Breast epithelium (tissue), 4 donors: ENCODE results near the gene ADCY4. TPM values are rescaled to one million over a fixed set of nuclear protein-coding genes. Genes with fewer than 3 reads are reported as not detected.
"Not testable (repeated sequence)": the region's sequence is repeated elsewhere in the genome, so short reads cannot be mapped to it uniquely, and the experiment has no call there.

ENCODE experiments used
- DNase-seq, 2 donors: peaks; one replicate each; pipeline ENCODE4 v3.0.0-alpha.2; 2019; ENCODE audit warnings: low spot score in 2 of 2
- H3K27ac ChIP-seq, 2 donors: fragments of 200-600 bp; sonication (generic) in 1 of 2; one replicate each; pipeline ENCODE4 v1.5.1; 2016 to 2019; ENCODE audit warnings: mild to moderate bottlenecking in 1 of 2
- H3K27me3 ChIP-seq, 2 donors: fragments of 200-600 bp; sonication (generic) in 1 of 2; one replicate each; pipeline versions ENCODE4 v1.5.1 to v1.6.0; 2017 to 2019; ENCODE audit warnings: control low read depth in 1 of 2, mild to moderate bottlenecking in 1 of 2
- H3K36me3 ChIP-seq: fragments of 200-600 bp; one replicate; pipeline ENCODE4 v1.5.1; 2019
- H3K4me1 ChIP-seq, 2 donors: fragments of 200-600 bp; sonication (generic); one replicate each; pipeline ENCODE4 v1.5.1; 2016 to 2019; ENCODE audit warnings: control low read depth in 1 of 2
- H3K4me3 ChIP-seq, 3 donors: fragments of 200-600 bp; sonication (generic); 1 replicate in 2 of 3; 2 replicates in 1 of 3; pipeline ENCODE4 v1.5.1; 2016 to 2019; ENCODE audit warnings: mild to moderate bottlenecking in 3 of 3, moderate library complexity in 2 of 3
- H3K9me3 ChIP-seq, 2 donors: fragments of 200-600 bp; sonication (generic) in 1 of 2; one replicate each; pipeline ENCODE4 v1.5.1; 2016 to 2019; ENCODE audit warnings: control low read depth in 1 of 2
- POLR2A ChIP-seq: fragments of 450-650 bp; IDR thresholded peaks from one replicate; pipeline ENCODE4 v1.6.1; 2016; ENCODE audit warnings: antibody characterized with exemption, mild to moderate bottlenecking, moderate library complexity
- POLR2AphosphoS5 ChIP-seq, 3 donors: sonication (generic); formaldehyde crosslinking; IDR thresholded peaks; one replicate each; pipeline ENCODE4 v1.6.1; 2017; ENCODE audit warnings: antibody characterized with exemption in 3 of 3
- intact Hi-C: fragments of 100-400 bp; cut with DNase I; formaldehyde crosslinking; loops from one replicate; pipeline ENCODE4 v1.15.1; 2023; ENCODE audit warnings: low total_unique reads
- total RNA-seq, 3 donors: library from RNA; depleted of rRNA; stranded (reverse); fragments of >200 nt; gene quantifications; one replicate each; pipeline ENCODE4 v1.1.0, GENCODE V29; 2016
- TF ChIP-seq, protein P1 (sequence below), 3 donors: fragments of 450-650 bp; IDR thresholded peaks; one replicate each; pipeline ENCODE4 v1.5.1; 2016 to 2017; ENCODE audit warnings: antibody characterized with exemption in 3 of 3, mild to moderate bottlenecking in 3 of 3, moderate library complexity in 3 of 3

The ADCY4 gene
- total RNA-seq, 3 donors from 2014 or later = 13.8 to 60.6 (median 27.7) TPM

DNA sequence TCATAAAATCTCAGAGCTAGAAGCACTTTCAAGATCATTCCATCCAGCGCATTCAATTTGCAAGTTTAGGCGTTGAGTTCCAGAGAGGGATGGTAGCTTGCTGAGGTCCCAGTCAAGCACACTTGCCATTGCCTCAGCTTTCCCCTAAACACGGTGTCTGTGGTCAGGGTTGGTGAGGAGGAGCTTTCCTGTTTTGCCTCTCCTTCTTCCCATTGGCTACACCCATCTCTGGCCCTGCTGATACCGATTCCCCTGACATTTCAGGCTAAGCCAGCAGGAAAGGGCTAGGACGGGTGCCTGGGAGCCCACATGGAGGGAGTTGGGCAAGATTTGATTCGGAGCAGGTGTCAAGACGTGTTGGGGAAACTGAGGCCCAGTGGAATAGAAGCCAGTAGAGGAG is 42.3 kb upstream of the ADCY4 start:
- H3K9me3 ChIP-seq = no peaks in the 10 kb centered on the region
- no peak for DNase-seq
- no peaks in the 10 kb centered on the region for H3K36me3 ChIP-seq
- no peak for TF ChIP-seq POLR2A
- TF ChIP-seq, protein P1, sequence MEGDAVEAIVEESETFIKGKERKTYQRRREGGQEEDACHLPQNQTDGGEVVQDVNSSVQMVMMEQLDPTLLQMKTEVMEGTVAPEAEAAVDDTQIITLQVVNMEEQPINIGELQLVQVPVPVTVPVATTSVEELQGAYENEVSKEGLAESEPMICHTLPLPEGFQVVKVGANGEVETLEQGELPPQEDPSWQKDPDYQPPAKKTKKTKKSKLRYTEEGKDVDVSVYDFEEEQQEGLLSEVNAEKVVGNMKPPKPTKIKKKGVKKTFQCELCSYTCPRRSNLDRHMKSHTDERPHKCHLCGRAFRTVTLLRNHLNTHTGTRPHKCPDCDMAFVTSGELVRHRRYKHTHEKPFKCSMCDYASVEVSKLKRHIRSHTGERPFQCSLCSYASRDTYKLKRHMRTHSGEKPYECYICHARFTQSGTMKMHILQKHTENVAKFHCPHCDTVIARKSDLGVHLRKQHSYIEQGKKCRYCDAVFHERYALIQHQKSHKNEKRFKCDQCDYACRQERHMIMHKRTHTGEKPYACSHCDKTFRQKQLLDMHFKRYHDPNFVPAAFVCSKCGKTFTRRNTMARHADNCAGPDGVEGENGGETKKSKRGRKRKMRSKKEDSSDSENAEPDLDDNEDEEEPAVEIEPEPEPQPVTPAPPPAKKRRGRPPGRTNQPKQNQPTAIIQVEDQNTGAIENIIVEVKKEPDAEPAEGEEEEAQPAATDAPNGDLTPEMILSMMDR (IDR thresholded peaks at IDR 0.05) = no peak
- no peak overlapping the region for H3K4me3 ChIP-seq
- H3K4me1 ChIP-seq = no peaks in the 10 kb centered on the region
- no peaks in the 10 kb centered on the region for H3K27me3 ChIP-seq
- intact Hi-C loops = no loop called here
- peak overlapping the region in 1 of 2 donors; percentile 63 for H3K27ac ChIP-seq

- intact Hi-C loops = no loop called here
- TF ChIP-seq POLR2AphosphoS5 (IDR thresholded peaks at IDR 0.05) = no peak
- TF ChIP-seq, protein P1 (IDR thresholded peaks at IDR 0.05) = no peak
- Histone ChIP-seq H3K9me3 (no peaks in the 10 kb centered on the region), H3K4me3 (no peak overlapping the region), H3K4me1 (no peaks in the 10 kb centered on the region), H3K27ac (peak overlapping the region in 1 of 2 donors; percentile 63), H3K36me3 (no peaks in the 10 kb centered on the region), H3K27me3 (no peaks in the 10 kb centered on the region)
- no peak for DNase-seq
Measured at GRCh38 chr14:24376448-24377070, 41.7 kb upstream of the ADCY4 start.

DNA sequence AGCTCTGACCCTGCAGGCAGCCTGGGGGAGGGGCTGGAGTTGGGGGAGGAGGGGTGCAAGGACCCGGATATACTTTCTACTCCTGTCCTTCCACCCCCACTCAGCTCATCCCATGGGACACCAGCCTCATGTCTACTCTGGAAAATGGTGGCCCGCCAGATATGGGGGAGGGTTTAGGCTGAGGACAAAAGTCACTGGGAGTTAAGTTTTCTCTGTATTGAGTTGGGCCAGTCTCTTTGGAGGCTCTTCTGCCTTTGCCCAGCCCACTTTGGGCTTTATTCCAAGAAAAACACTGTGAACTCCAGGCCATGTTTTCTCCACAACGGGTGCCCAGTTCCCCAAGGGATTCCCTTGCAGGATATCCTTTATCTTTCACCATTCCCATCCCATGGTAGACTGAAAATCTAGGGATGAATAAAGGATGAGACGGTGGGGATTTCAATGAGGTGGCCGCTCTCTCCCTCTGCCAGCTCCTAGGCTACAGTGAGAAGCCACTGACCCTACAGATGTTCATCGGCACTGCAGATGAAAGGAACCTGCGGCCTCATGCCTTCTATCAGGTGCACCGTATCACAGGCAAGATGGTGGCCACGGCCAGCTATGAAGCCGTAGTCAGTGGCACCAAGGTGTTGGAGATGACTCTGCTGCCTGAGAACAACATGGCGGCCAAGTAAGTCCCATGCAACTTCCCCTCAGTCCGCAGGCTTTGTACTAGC is 38.0 kb upstream of the ADCY4 start:
- Histone ChIP-seq H3K27me3 (no peaks in the 10 kb centered on the region), H3K9me3 (no peaks in the 10 kb centered on the region), H3K4me1 (no peaks in the 10 kb centered on the region), H3K36me3 (no peaks in the 10 kb centered on the region), H3K27ac (peak overlapping the region in 1 of 2 donors; percentile 61), H3K4me3 (peak overlapping the region in 1 of 3 donors; percentile 13)
- intact Hi-C loops = no loop called here
- DNase-seq = no peak
- TF ChIP-seq POLR2AphosphoS5 (IDR thresholded peaks at IDR 0.05) (peak in 1 of 3 donors; percentile 16), POLR2A (no peak)

- H3K4me3 ChIP-seq, H3K36me3 ChIP-seq, DNase-seq, intact Hi-C loops, H3K4me1 ChIP-seq, H3K27me3 ChIP-seq, H3K27ac ChIP-seq, H3K9me3 ChIP-seq: not testable (repeated sequence)
Measured at GRCh38 chr14:24371605-24372004, 36.7 kb upstream of the ADCY4 start.

DNA sequence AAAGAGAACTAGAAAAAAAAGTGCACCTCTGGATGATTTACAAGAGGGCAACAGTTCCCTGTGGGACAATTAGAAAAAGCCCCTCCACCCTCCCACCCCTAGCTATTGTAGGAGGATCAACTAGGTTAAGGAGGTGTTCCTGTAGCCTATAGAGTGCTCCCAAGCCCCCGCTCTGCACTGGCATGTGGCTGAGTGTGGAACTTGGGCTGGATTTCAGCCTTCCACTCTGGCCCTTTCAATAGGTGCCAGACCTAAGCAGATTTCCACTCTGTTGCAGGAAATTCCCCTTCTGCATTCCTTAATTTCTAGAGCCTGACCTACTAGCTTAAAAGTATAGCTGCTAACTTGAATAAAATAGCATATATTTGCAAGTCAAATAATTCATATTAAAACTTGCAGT is 35.9 kb upstream of the ADCY4 start:
- Histone ChIP-seq H3K27me3 (no peaks in the 10 kb centered on the region), H3K9me3 (no peaks in the 10 kb centered on the region), H3K4me3 (peak overlapping the region in 1 of 3 donors; percentile 67), H3K27ac (peak overlapping the region; percentile 93 to 98), H3K4me1 (peaks cover 0 to 4% of the 10 kb centered on the region in 2 donors), H3K36me3 (no peaks in the 10 kb centered on the region)
- DNase-seq = no peak
- intact Hi-C loops = no loop called here
- TF ChIP-seq POLR2A (no peak), POLR2AphosphoS5 (IDR thresholded peaks at IDR 0.05) (no peak)
- TF ChIP-seq, protein P1 (IDR thresholded peaks at IDR 0.05) = no peak
